HepG2 (cell line): ENCODE results near the gene DLEC1. TPM values are rescaled to one million over a fixed set of nuclear protein-coding genes. Genes with fewer than 3 reads are reported as not detected.

Source experiments
- ATAC-seq: fragments of 200-7000 bp; cut with Tn5 transposase; 3 replicates; pipeline ENCODE4 v1.9.1; 2020; ENCODE audit warnings: mild to moderate bottlenecking, moderate library complexity
- BruUV-seq: library from RNA; stranded (reverse); fragments of 400-500 nt; replicated peaks from 2 replicates; lab custom pipeline; 2021; lab: Mats Ljungman, UMichigan
- CTCF ChIA-PET: fragments of 300-600 bp; formaldehyde crosslinking; extraction: SDS; loops from one replicate; lab custom pipeline; 2021; ENCODE audit warnings: low total read pairs, inconsistent platforms, low intra/inter-chr PET ratio; lab: Yijun Ruan, JAX
- POLR2A ChIA-PET: fragments of 350-600 bp; sonication (Branson Sonifier 250); formaldehyde crosslinking; loops from one replicate; lab custom pipeline; 2020; ENCODE audit warnings: antibody characterized with exemption, inconsistent platforms; lab: Yijun Ruan, JAX
- DNase-seq: peaks from one replicate; pipeline ENCODE4 v3.0.0-alpha.2; 2015; ENCODE audit warnings: low spot score
- FAIRE-seq: peaks from 3 replicates; lab custom pipeline; 2011; peaks lifted over from hg19 to GRCh38; lab: Jason Lieb, UNC
- H2AFZ ChIP-seq: one replicate; pipeline ENCODE4 v1.6.1; 2011; ENCODE audit warnings: low read length, inconsistent platforms
- H3K27ac ChIP-seq: fragments of 300-600 bp; 3 replicates; pipeline ENCODE4 v1.8.0; 2011; ENCODE audit warnings: mixed run types, mild to moderate bottlenecking, mixed read lengths, low read length, inconsistent platforms; ENCODE audit not compliant: insufficient read depth; ENCODE audit errors: extremely low read length
- H3K27me3 ChIP-seq, 2 experiments: fragments of 200-600 bp in 1 of 2; 2 replicates in 1 of 2; 3 replicates in 1 of 2; pipeline versions ENCODE4 v1.6.0 to v1.8.0; 2011; ENCODE audit warnings: low read length in 2 of 2, mild to moderate bottlenecking in 2 of 2, moderate library complexity in 2 of 2, inconsistent platforms in 1 of 2; ENCODE audit not compliant: insufficient read depth in 2 of 2, control insufficient read depth in 1 of 2
- H3K36me3 ChIP-seq, 2 experiments: fragments of 200-600 bp in 1 of 2; replicated peaks in 1 of 2; 2 replicates in 1 of 2; 3 replicates in 1 of 2; pipeline versions ENCODE4 v1.5.1 to v1.8.0; 2011; ENCODE audit warnings: low read length in 2 of 2, inconsistent platforms in 1 of 2; ENCODE audit not compliant: insufficient read depth in 2 of 2, control insufficient read depth in 1 of 2
- H3K4me1 ChIP-seq: 2 replicates; pipeline ENCODE4 v1.5.1; 2012; ENCODE audit warnings: low read length, inconsistent platforms; ENCODE audit not compliant: insufficient read depth
- H3K4me2 ChIP-seq: 2 replicates; pipeline ENCODE4 v1.6.0; 2011; ENCODE audit warnings: low read depth, low read length, inconsistent platforms
- H3K4me3 ChIP-seq, 3 experiments: fragments of 200-600 bp in 1 of 3; sonication (generic), shearing (Covaris generic) in 1 of 3; replicated peaks in 1 of 3; 2 replicates each; pipeline ENCODE4 v1.5.1; 2011 to 2016; ENCODE audit warnings: low read length in 3 of 3, inconsistent platforms in 2 of 3, low read depth in 2 of 3, mild to moderate bottlenecking in 2 of 3, control low read depth in 1 of 3, mixed read lengths in 1 of 3; ENCODE audit not compliant: insufficient read depth in 1 of 3
- H3K79me2 ChIP-seq: one replicate; pipeline ENCODE4 v1.6.1; 2011; ENCODE audit warnings: low read length, inconsistent platforms; ENCODE audit not compliant: insufficient read depth
- H3K9ac ChIP-seq: 2 replicates; pipeline ENCODE4 v1.6.0; 2011; ENCODE audit warnings: mild to moderate bottlenecking, low read depth, low read length, inconsistent platforms; ENCODE audit not compliant: insufficient read depth
- H3K9me3 ChIP-seq: 2 replicates; pipeline ENCODE4 v1.5.1; 2012; ENCODE audit warnings: mild to moderate bottlenecking, low read length
- H4K20me1 ChIP-seq: 2 replicates; pipeline ENCODE4 v1.6.0; 2011; ENCODE audit warnings: inconsistent platforms, mild to moderate bottlenecking, low read length, moderate library complexity; ENCODE audit not compliant: insufficient read depth
- NFE2 ChIP-seq: sonication (generic); formaldehyde crosslinking; IDR thresholded peaks from 2 replicates; pipeline ENCODE4 v1.4.0; 2020; ENCODE audit warnings: missing genetic modification reagents
- ZNF142 ChIP-seq: sonication (generic); formaldehyde crosslinking; IDR thresholded peaks from 2 replicates; pipeline ENCODE4 v1.4.0; 2020; ENCODE audit warnings: missing genetic modification reagents
- ZNF382 ChIP-seq: sonication (generic); formaldehyde crosslinking; IDR thresholded peaks from 2 replicates; pipeline ENCODE4 v1.5.0; 2020; ENCODE audit warnings: missing genetic modification reagents, mild to moderate bottlenecking, borderline replicate concordance
- ZNF562 ChIP-seq: sonication (generic); formaldehyde crosslinking; IDR thresholded peaks from 2 replicates; pipeline ENCODE4 v1.8.0; 2022; ENCODE audit warnings: missing genetic modification reagents, borderline replicate concordance
- WGBS: methylation state at CpG from one replicate; pipeline ENCODE4 v1.1.6; 2017; ENCODE audit warnings: low lambda C conversion rate; 5-methylcytosine and 5-hydroxymethylcytosine counted together
- in situ Hi-C: cut with HindIII; loops from 2 replicates; pipeline ENCODE4 v1.10.0; 2017; ENCODE audit warnings: low pct_unique_long_range_greater_than_20kb; ENCODE audit not compliant: extremely low pct_ligation_motif_present
- intact Hi-C: fragments of 100-400 bp; cut with micrococcal nuclease; formaldehyde crosslinking; loops from one replicate; pipeline ENCODE4 v1.10.0; 2022; ENCODE audit not compliant: unreplicated experiment
- polyA plus RNA-seq, 8 experiments: library from polyadenylated mRNA; depleted of rRNA in 3 of 8; stranded (reverse) in 7 of 8; unstranded in 1 of 8; fragments of >200 nt; fragmentation: Illumina TruSeq in 4 of 8; extraction: Trizol in 4 of 8; gene quantifications; 2 replicates each; pipeline versions ENCODE4 v1.2.1 to v1.2.3, GENCODE V29; 2011 to 2016; ENCODE audit warnings: low read depth in 4 of 8, missing spikeins in 1 of 8, mixed read lengths in 1 of 8; ENCODE audit not compliant: insufficient read depth in 1 of 8
- total RNA-seq, 5 experiments: library from RNA; depleted of rRNA; stranded (reverse); fragments of >200 nt; fragmentation: Illumina TruSeq; extraction: Trizol; gene quantifications; 2 replicates each; pipeline ENCODE4 v1.2.3, GENCODE V29; 2016; ENCODE audit warnings: low read depth in 1 of 5
- TF ChIP-seq, protein P1 (sequence below): sonication (generic); formaldehyde crosslinking; IDR thresholded peaks from 2 replicates; pipeline ENCODE4 v1.4.0; 2020; ENCODE audit warnings: missing genetic modification reagents
- TF ChIP-seq, protein P2 (sequence below): fragments of 450-650 bp; IDR thresholded peaks from 2 replicates; pipeline ENCODE4 v1.6.1; 2017

The DLEC1 gene
- total and polyA plus RNA-seq, 2 of the 13 experiments (the other 11 are each of a cell fraction or from before 2014, with no cell fraction given) = 0.09 TPM; not detected in 1

DNA sequence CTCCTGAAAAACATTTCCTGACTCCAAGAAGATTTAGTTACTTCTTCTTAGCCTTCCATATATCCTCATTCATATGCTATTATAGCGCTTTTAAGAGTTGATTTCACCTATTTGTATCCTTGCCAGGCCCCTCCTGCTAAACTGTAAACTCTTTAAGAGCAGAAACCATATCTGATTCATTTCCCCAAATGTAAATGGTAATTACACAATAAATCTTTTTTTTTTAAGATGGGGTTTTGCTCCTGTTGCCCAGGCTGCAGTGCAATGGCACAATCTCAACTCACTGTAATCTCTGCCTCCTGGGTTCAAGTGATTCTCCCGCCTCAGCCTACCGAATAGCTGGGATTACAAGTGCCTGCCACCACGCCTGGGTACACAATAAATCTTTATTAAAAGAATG is 4.5 kb downstream of the DLEC1 start (continued):
- no peak for TF ChIP-seq ZNF562 (CRISPR knock-in tag)
- TF ChIP-seq, protein P1, sequence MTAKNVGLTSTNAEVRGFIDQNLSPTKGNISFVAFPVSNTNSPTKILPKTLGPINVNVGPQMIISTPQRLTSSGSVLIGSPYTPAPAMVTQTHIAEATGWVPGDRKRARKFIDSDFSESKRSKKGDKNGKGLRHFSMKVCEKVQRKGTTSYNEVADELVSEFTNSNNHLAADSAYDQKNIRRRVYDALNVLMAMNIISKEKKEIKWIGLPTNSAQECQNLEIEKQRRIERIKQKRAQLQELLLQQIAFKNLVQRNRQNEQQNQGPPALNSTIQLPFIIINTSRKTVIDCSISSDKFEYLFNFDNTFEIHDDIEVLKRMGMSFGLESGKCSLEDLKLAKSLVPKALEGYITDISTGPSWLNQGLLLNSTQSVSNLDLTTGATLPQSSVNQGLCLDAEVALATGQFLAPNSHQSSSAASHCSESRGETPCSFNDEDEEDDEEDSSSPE (CRISPR knock-in tag) = no peak
- no peak for TF ChIP-seq ZNF382
- no peak for TF ChIP-seq NFE2 (CRISPR knock-in tag)

GRCh38 chr3:38046027-38046426 is 7.0 kb downstream of the DLEC1 start:
- Histone ChIP-seq H3K4me3 (no peak overlapping the region), H3K79me2 (no peaks in the 10 kb centered on the region), H3K27me3 (peaks cover 0 to 17% of the 10 kb centered on the region in 2 experiments; a peak in 3 of 5 replicates), H3K27ac (no peak overlapping the region), H2AFZ (no peak overlapping the region), H3K9ac (no peak overlapping the region), H3K9me3 (no peaks in the 10 kb centered on the region)
- WGBS = 17% methylated on average over 3 of the region's 4 CpGs
- no peak for ATAC-seq
- in situ Hi-C loops (no loop called here), intact Hi-C loops (no loop called here)
- POLR2A ChIA-PET = interaction anchor here (1.4 kb wide), 1 partner anchor 15 kb away, joined by 4 read pairs; no protein-coding TSS in a partner anchor
- no peak for FAIRE-seq
- TF ChIP-seq, protein P2, sequence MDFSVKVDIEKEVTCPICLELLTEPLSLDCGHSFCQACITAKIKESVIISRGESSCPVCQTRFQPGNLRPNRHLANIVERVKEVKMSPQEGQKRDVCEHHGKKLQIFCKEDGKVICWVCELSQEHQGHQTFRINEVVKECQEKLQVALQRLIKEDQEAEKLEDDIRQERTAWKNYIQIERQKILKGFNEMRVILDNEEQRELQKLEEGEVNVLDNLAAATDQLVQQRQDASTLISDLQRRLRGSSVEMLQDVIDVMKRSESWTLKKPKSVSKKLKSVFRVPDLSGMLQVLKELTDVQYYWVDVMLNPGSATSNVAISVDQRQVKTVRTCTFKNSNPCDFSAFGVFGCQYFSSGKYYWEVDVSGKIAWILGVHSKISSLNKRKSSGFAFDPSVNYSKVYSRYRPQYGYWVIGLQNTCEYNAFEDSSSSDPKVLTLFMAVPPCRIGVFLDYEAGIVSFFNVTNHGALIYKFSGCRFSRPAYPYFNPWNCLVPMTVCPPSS = no peak
- no peak for TF ChIP-seq ZNF142
- TF ChIP-seq, all 625 proteins: peak for 0
- H3K4me1 ChIP-seq = no peaks in the 10 kb centered on the region
- no TSS peak for BruUV-seq
- no peaks in the 10 kb centered on the region for H4K20me1 ChIP-seq
- no peaks in the 10 kb centered on the region for H3K36me3 ChIP-seq
- CTCF ChIA-PET = no interaction called here
- DNase-seq = no peak
- no peak overlapping the region for H3K4me2 ChIP-seq
